K562 (cell line): ENCODE measurements around the gene TESK1. TPM values are rescaled to one million over a fixed set of nuclear protein-coding genes. Genes with fewer than 3 reads are reported as not detected.
A peak's percentile ranks its signal among the peaks of the same experiment; 100 is the strongest.

ENCODE experiments used
- CCAR2 ChIP-seq: fragments of 200-400 bp; formaldehyde crosslinking; IDR thresholded peaks from 2 replicates; pipeline ENCODE4 v1.6.1; 2017; ENCODE audit warnings: mild to moderate bottlenecking, low read depth, low read length
- CTCF ChIP-seq, 3 experiments: IDR thresholded peaks in 2 of 3; conservative IDR thresholded peaks in 1 of 3; 2 replicates each; pipeline ENCODE4 v1.5.1; 2011 to 2012; ENCODE audit warnings: low read length in 3 of 3, mild to moderate bottlenecking in 3 of 3, control low read depth in 2 of 3, improper control_type of control experiment in 1 of 3, inconsistent platforms in 1 of 3, low read depth in 1 of 3, mixed read lengths in 1 of 3, moderate library complexity in 1 of 3; ENCODE audit not compliant: insufficient read depth in 2 of 3
- ETV1 ChIP-seq: fragments of 450-650 bp; conservative IDR thresholded peaks from 2 replicates; pipeline ENCODE4 v1.6.1; 2016; ENCODE audit warnings: missing genetic modification characterization, control low read depth, low read depth, missing compliant biosample characterization
- FOXO4 ChIP-seq: fragments of 450-650 bp; formaldehyde crosslinking; IDR thresholded peaks from 2 replicates; pipeline ENCODE4 v1.4.0; 2020; ENCODE audit warnings: mild to moderate bottlenecking, moderate library complexity
- GABPB1 ChIP-seq: sonication (generic); formaldehyde crosslinking; IDR thresholded peaks from 2 replicates; pipeline ENCODE4 v1.8.0; 2022; ENCODE audit warnings: mild to moderate bottlenecking, missing genetic modification reagents
- JUND ChIP-seq, 2 experiments: IDR thresholded peaks; 2 replicates in 1 of 2; 3 replicates in 1 of 2; pipeline ENCODE4 v1.6.1; 2011; ENCODE audit warnings: borderline replicate concordance in 2 of 2, low read depth in 2 of 2, low read length in 2 of 2, improper control_type of control experiment in 1 of 2, missing biosample characterization in 1 of 2, missing genetic modification characterization in 1 of 2, missing genetic modification reagents in 1 of 2
- PKNOX1 ChIP-seq: fragments of 450-650 bp; IDR thresholded peaks from 2 replicates; pipeline ENCODE4 v1.6.1; 2016
- PRMT5 ChIP-seq: sonication (generic); formaldehyde crosslinking; IDR thresholded peaks from 2 replicates; pipeline ENCODE4 v1.5.0; 2020; ENCODE audit warnings: missing genetic modification reagents
- RAD51 ChIP-seq: fragments of 450-650 bp; IDR thresholded peaks from 2 replicates; pipeline ENCODE4 v1.7.1; 2016; ENCODE audit warnings: low read depth, mild to moderate bottlenecking, borderline replicate concordance
- SMARCA5 ChIP-seq: fragments of 450-650 bp; IDR thresholded peaks from 2 replicates; pipeline ENCODE4 v1.6.1; 2016
- U2AF1 ChIP-seq: fragments of 200-400 bp; formaldehyde crosslinking; optimal IDR thresholded peaks from 2 replicates; pipeline ENCODE3; 2017; ENCODE audit warnings: mild to moderate bottlenecking, low read depth, low read length, moderate library complexity
- ZBTB8A ChIP-seq: fragments of 450-650 bp; IDR thresholded peaks from 2 replicates; pipeline ENCODE4 v1.6.1; 2018; ENCODE audit warnings: mild to moderate bottlenecking, moderate library complexity; ENCODE audit not compliant: partially characterized antibody
- ZNF316 ChIP-seq: fragments of 450-650 bp; IDR thresholded peaks from 2 replicates; pipeline ENCODE4 v1.6.1; 2016
- ZNF445 ChIP-seq: fragments of 250-450 bp; sonication (Bioruptor Pico); IDR thresholded peaks from 2 replicates; pipeline ENCODE4 v1.4.0; 2020; ENCODE audit warnings: low read depth, mild to moderate bottlenecking, moderate library complexity
- polyA plus RNA-seq, 8 experiments: library from polyadenylated mRNA; depleted of rRNA in 4 of 8; stranded (reverse) in 5 of 8; unstranded in 3 of 8; fragments of >200 nt; fragmentation: Nextera tagmentation in 2 of 8; fragmentation: Illumina TruSeq in 1 of 8; extraction: Ambion mirVana in 2 of 8; extraction: Trizol in 1 of 8; gene quantifications; 2 replicates each; pipeline versions ENCODE4 v1.2.1 to v1.2.3, GENCODE V29; 2011 to 2014; ENCODE audit warnings: inconsistent platforms in 1 of 8, missing spikeins in 1 of 8
- total RNA-seq, 7 experiments: library from RNA; depleted of rRNA in 6 of 7; stranded (reverse); fragments of >200 nt in 6 of 7; fragmentation: Illumina TruSeq in 2 of 7; extraction: Trizol in 2 of 7; gene quantifications; 2 replicates each; pipeline versions ENCODE4 v1.2.1 to v1.2.3, GENCODE V29; 2011 to 2021; ENCODE audit warnings: low replicate concordance in 1 of 7
- TF ChIP-seq, protein P1 (sequence below): fragments of 250-450 bp; sonication (Bioruptor Pico); IDR thresholded peaks from 2 replicates; pipeline ENCODE4 v1.5.0; 2021; ENCODE audit warnings: mild to moderate bottlenecking, moderate library complexity
- TF ChIP-seq, protein P2 (sequence below): sonication (generic); formaldehyde crosslinking; IDR thresholded peaks from 2 replicates; pipeline ENCODE4 v1.8.0; 2022; ENCODE audit warnings: mild to moderate bottlenecking, missing genetic modification reagents

Gene TESK1
- total and polyA plus RNA-seq, 9 of the 15 experiments (the other 6 are each of a cell fraction or from before 2014, with no cell fraction given) = 0.07 to 10.4 (median 4.1) TPM

DNA sequence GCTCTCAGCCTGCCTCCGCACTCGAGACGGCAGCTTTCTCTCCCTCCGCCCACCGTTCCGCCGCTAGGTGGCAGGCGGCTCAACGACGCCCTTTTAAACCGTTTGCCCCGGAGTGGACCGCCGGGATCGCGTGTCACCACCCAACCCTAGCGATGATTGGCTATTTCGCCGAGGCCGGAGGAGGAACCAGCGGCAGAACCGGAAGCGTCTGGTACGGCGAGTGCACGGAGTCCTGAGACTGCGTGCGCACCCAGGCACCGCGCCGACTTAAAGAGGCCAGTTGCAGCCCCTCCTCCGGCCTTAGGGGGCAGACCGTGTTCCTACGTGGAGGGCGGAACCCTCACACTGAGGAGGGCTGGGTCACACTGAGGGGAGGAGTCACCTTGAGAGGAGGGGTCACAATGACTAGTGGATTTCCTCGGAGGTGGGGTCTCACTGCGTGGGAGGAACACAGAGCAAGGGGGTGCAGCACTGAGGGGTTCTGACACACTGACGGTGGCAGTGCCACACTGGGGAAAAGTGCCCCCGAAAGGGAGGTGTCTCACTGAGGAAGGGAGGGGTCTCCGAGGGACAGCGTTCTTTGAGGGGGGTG is 980 bp upstream of the TESK1 start (continued):
- TF ChIP-seq U2AF1 (no peak), GABPB1 (CRISPR knock-in tag) (peak; percentile 92), PRMT5 (CRISPR knock-in tag) (no peak), ZNF316 (peak; percentile 73), ETV1 (no peak; the same call in 1 of the 2 replicates), SMARCA5 (no peak), ZNF445 (no peak), CCAR2 (no peak), CTCF (IDR thresholded peaks at IDR 0.05 in 2 of 3, conservative IDR thresholded peaks at IDR 0.05 in 1 of 3; ENCODE audit: insufficient read depth in 2 of 3, low read depth in 1 of 3, low read length in 3 of 3) (peak; percentile 77 to 95 (median 81)), JUND (IDR thresholded peaks at IDR 0.05; ENCODE audit: borderline replicate concordance, low read depth, low read length) (peak; percentile 55), JUND (tag; IDR thresholded peaks at IDR 0.05; ENCODE audit: borderline replicate concordance, low read depth, low read length) (no peak; the same call in 2 of the 3 replicates), ZBTB8A (no peak), PKNOX1 (peak; percentile 54; the same call in 1 of the 2 replicates), RAD51 (no peak; the same call in 1 of the 2 replicates), FOXO4 (CRISPR knock-in tag) (0 out of 2 replicates have a peak, but pooled peaks have one; percentile 25)
- TF ChIP-seq, protein P1, sequence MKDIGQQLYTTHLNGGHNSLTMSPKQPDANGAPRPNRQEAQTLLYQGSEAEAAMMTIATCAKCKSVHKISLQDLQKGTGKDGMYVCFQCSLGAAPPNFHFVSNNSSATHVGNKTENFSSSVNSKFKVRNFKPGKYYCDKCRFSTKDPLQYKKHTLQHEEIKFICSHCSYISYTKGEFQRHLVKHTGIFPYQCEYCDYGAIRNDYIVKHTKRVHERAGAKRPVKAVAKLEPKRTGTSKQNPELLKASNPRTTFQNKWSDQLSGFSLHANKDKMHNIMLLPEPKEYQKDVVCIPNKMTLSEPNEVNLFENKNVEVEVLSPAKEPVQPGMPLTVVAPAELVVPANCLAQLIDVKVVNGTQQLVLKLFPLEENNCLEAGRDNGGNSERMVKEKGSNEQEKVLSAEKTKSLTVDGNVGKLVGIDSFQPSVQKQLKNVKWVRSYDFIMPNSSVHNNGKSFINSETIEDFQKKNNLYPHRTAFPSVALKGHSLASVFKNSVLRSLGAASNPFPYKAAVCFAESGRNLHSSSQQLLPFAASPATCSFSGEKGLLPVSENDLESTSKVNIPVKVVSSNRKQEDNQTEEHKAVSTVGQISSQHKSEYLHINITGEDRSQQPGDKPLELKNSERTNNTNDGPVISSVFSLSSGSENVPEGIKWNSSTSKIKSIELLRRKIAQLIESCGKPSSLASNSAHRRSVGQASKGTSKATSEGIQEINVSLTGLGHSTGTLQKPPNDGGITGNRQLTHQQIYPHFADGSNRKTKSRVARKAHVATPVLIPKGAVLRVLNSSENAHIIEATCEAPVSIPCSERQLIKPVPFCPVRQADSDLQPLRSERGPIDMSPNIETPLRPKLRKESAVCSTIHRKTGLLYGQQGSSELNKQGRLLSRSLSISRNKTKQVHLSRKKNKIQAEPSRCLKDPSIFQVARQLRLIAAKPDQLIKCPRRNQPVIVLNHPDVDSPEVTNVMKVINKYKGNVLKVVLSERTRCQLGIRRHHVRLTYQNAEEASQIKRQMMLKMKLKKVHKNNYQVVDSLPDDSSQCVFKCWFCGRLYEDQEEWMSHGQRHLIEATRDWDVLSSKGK (CRISPR knock-in tag) = no peak
- TF ChIP-seq, protein P2, sequence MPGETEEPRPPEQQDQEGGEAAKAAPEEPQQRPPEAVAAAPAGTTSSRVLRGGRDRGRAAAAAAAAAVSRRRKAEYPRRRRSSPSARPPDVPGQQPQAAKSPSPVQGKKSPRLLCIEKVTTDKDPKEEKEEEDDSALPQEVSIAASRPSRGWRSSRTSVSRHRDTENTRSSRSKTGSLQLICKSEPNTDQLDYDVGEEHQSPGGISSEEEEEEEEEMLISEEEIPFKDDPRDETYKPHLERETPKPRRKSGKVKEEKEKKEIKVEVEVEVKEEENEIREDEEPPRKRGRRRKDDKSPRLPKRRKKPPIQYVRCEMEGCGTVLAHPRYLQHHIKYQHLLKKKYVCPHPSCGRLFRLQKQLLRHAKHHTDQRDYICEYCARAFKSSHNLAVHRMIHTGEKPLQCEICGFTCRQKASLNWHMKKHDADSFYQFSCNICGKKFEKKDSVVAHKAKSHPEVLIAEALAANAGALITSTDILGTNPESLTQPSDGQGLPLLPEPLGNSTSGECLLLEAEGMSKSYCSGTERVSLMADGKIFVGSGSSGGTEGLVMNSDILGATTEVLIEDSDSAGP (CRISPR knock-in tag) = no peak
